Activated CD8-positive, alpha-beta memory T cell treated with anti-CD3 and anti-CD28 coated beads, Interleukin-2, amount 10 ng/mL, durations not matched to agents 7 days and 5 days (primary cell): Measurements from ENCODE around the gene CORO2A. TPM values are rescaled to one million over a fixed set of nuclear protein-coding genes. Genes with fewer than 3 reads are reported as not detected.

Experiments
- ATAC-seq: fragments of 150-1000 bp; cut with Tn5 transposase; one replicate; pipeline ENCODE4 v1.10.0; 2021; ENCODE audit warnings: moderate library complexity
- CTCF ChIA-PET: fragments of 350-600 bp; sonication (Branson Sonifier 250); formaldehyde crosslinking; loops from one replicate; lab custom pipeline; 2021; ENCODE audit warnings: antibody characterized with exemption; lab: Charles Lee
- DNase-seq: peaks from one replicate; pipeline ENCODE4 v3.0.0-alpha.2; 2020
- H3K27ac Mint-ChIP-seq: one replicate; pipeline ENCODE4 v1.8.0; 2021; ENCODE audit warnings: mild to moderate bottlenecking, mixed read lengths
- H3K27me3 Mint-ChIP-seq: one replicate; pipeline ENCODE4 v1.8.0; 2021; ENCODE audit warnings: mixed read lengths
- H3K36me3 Mint-ChIP-seq: one replicate; pipeline ENCODE4 v1.8.0; 2021; ENCODE audit warnings: mild to moderate bottlenecking, mixed read lengths
- H3K4me1 Mint-ChIP-seq: one replicate; pipeline ENCODE4 v1.8.0; 2021; ENCODE audit warnings: mixed read lengths
- H3K4me3 Mint-ChIP-seq: one replicate; pipeline ENCODE4 v1.8.0; 2021; ENCODE audit warnings: mild to moderate bottlenecking, moderate library complexity, mixed read lengths
- H3K9me3 Mint-ChIP-seq: one replicate; pipeline ENCODE4 v1.8.0; 2022; ENCODE audit warnings: low read depth, mixed read lengths
- total RNA-seq, 2 experiments: library from RNA; stranded (reverse); gene quantifications; one replicate each; pipeline ENCODE4 v1.2.3, GENCODE V29; 2021

CORO2A gene, protein sequence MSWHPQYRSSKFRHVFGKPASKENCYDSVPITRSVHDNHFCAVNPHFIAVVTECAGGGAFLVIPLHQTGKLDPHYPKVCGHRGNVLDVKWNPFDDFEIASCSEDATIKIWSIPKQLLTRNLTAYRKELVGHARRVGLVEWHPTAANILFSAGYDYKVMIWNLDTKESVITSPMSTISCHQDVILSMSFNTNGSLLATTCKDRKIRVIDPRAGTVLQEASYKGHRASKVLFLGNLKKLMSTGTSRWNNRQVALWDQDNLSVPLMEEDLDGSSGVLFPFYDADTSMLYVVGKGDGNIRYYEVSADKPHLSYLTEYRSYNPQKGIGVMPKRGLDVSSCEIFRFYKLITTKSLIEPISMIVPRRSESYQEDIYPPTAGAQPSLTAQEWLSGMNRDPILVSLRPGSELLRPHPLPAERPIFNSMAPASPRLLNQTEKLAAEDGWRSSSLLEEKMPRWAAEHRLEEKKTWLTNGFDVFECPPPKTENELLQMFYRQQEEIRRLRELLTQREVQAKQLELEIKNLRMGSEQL
- 10 to 100 TPM in 1 of 2 experiments, 1 to 10 TPM in 1; 6.2 to 11.5 TPM for total RNA-seq

DNA sequence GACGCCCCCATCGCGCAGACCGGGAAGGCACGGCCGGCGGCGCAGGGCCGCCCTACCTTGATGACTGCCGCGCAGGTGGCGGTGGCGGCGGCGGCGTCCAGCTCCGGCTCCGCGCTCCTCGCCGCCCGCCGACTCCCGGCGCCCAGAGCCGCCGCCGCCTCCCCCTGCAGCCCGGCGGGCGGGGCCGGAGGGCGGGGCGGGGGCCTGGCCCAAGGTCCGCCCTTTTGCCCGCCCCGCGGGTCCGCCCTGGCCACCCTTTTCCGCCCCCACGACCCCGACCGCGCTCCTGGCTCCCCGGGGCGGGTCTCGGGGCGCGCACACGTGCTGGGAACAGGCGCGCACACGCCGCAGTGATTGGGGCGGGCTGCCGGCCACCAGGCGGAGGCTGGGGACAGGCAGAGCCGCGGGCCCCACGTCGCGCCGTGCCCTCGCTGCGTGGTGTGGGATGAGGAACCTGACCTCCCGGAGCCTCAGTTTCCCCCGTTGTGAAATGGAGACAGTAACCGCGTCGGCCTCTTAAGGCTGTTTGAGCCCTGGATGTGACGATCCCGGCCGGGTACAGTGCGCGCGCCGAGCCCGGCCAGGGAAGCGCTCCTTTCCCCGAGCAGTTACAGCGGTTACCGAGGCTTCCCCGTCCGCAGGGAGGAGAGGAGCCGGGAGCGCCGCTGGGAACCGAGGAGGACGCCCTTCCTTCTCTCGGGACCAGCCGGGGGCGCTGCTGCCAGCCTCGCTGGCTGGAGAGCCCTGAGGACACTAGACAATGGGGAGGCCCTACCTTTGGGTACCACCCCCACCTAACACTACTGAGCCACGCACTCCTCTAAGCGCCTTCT is at the start of gene CORO2A:
TSS of gene CORO2A (minus strand) at position 135 of the 833 bp plus-strand sequence. CDS start 34,977 bp downstream, outside the sequence.
- peak; percentile 88 for ATAC-seq
- peak within 1 kb of the TSS; percentile 79 for H3K4me3 Mint-ChIP-seq
- H3K9me3 Mint-ChIP-seq: no peaks in the 10 kb centered on the region
- peak; percentile 80 for DNase-seq
- peaks cover 11% of the 10 kb centered on the region for H3K4me1 Mint-ChIP-seq
- H3K27me3 Mint-ChIP-seq: no peaks in the 10 kb centered on the region
- H3K27ac Mint-ChIP-seq: peak within 1 kb of the TSS; percentile 71
- H3K36me3 Mint-ChIP-seq: no peaks in the 10 kb centered on the region
- CTCF ChIA-PET: interaction anchor here (0.9 to 5.8 kb wide), 11 partner anchors 10 to 118 kb away, joined by 3 to 42 read pairs (median 4); partner anchors contain the start of genes TBC1D2 and TRIM14

DNA sequence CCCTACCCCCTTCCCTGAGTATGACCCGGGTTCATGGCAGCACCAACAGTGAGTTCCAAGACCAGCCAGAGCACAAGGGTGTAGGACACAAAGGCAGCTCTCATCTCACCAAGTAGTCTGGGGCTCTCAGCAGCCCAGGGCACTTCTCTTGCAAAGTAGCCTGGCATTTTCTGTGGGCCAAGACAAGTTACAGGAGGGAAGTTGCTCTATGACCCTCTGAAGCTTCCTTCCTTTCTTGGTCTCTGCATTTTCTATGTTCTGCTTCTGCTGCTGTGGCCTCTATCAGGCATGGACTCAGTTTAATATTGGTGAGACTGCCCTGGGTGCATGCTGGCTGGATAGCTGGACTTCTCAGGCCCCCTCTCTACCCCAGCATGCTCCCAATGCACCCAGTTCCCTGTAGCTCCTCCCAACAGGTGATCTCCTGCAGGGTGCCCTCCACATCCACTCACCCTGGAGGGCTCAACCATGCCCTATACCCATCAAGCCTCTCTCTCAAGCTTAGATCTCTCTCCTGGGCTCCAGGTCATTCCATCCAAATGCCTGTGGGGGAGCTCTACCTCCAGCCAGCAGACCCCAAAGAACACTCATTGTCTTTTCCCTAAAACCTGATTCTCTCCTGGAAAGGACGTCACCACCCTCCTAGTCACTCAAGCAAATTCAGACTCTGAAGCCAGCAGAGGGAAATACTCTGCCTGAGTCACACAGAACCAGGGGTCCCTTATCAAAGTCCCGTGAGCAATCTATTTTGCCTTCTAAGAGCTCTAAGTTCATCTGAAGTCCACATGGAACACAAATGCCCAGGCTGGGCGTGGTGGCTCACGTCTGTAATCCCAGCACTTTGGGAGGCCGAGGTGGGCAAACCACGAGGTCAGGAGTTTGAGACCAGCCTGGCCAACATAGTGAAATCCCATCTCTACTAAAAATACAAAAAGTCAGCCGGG is 49.2 kb upstream of the CORO2A start:
- Mint-ChIP-seq H3K36me3 (no peaks in the 10 kb centered on the region), H3K4me1 (no peaks in the 10 kb centered on the region), H3K4me3 (no peak overlapping the region), H3K9me3 (no peaks in the 10 kb centered on the region), H3K27me3 (no peaks in the 10 kb centered on the region), H3K27ac (peak overlapping the region; percentile 6)
- ATAC-seq (no peak), DNase-seq (no peak)
- CTCF ChIA-PET: interaction anchor here (0.9 to 1.7 kb wide), 3 partner anchors 22 to 123 kb away, joined by 3 to 5 read pairs (median 5); partner anchors contain the start of gene TRIM14

DNA sequence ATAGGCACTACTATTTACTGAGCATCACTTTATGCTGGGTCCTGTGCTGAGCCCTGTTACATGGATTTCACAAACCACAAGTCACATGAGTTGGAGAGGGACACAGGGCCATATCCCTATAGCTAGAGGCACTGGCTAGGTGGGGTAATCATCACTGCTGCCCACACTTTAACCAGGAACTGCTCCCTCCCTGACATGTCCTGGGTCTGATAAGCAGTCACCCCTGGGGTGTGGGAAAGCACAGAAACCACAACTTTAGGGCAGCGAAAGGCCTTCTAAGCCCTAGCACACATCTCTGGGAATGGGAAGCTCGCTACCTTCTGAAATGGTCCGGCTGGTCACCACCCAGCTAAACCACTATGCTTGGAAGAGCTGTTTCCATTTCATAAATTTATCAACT is 48.0 kb upstream of the CORO2A start:
- Mint-ChIP-seq H3K4me1 (no peaks in the 10 kb centered on the region), H3K36me3 (no peaks in the 10 kb centered on the region), H3K27me3 (no peaks in the 10 kb centered on the region), H3K27ac (no peak overlapping the region), H3K4me3 (no peak overlapping the region), H3K9me3 (no peaks in the 10 kb centered on the region)
- DNase-seq (no peak), ATAC-seq (no peak)
- CTCF ChIA-PET: interaction anchor here (1.4 to 1.7 kb wide), 2 partner anchors 23 to 122 kb away, joined by 5 read pairs; partner anchors contain the start of gene TRIM14

DNA sequence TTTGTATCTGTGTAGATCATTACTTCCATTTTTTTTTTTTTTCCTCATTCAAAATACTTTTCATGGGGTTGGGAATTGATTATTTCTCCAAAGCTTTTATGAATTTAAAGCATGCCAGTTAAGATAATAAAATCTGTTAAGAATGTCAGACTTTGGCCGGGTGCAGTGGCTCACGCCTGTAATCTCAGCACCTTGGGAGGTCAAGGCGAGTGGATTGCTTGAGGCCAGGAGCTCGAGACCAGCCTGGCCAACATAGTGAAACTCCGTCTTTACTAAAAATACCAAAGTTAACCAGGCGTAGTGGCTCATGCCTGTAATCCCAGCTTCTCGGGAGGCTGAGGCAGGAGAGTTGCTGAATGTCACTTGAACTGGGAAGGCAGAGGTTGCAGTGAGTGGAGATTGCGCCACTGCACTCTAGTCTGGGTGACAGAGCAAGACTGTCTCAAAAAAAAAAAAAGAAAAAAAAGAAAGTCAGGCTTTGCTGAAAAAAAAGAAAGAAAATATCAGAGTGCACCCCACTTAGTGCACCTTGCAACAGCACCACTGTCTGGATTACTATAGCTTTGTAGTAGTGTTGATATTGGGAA is 44.6 kb upstream of the CORO2A start:
- H3K27me3 Mint-ChIP-seq: no peaks in the 10 kb centered on the region
- H3K36me3 Mint-ChIP-seq: no peaks in the 10 kb centered on the region
- no peak overlapping the region for H3K27ac Mint-ChIP-seq
- no peaks in the 10 kb centered on the region for H3K9me3 Mint-ChIP-seq
- DNase-seq (no peak), ATAC-seq (no peak)
- H3K4me3 Mint-ChIP-seq: no peak overlapping the region
- H3K4me1 Mint-ChIP-seq: no peaks in the 10 kb centered on the region
- CTCF ChIA-PET: interaction anchor here (0.7 to 2.1 kb wide), 4 partner anchors 10 to 173 kb away, joined by 3 to 5 read pairs (median 3); no protein-coding TSS in a partner anchor

DNA sequence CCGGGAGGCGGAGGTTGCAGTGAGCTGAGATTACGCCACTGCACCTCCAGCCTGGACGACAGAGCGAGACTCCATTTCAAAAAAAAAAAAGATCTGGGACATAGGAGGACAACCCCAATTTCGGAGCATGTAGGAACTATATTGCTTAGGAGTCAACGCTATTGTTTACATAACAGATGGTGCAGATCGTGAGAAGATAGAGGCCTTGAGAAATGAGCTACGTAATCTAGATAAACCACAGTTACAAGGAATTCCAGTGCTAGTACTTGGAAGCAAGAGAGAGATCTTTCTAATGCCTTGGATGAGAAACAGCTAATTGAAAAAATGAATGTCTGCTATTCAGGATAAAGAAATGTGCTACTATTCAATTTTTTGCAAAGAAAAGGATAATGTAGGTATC is 42.7 kb upstream of the CORO2A start:
- Mint-ChIP-seq H3K27ac (no peak overlapping the region), H3K27me3 (no peaks in the 10 kb centered on the region), H3K9me3 (no peaks in the 10 kb centered on the region), H3K36me3 (no peaks in the 10 kb centered on the region), H3K4me3 (no peak overlapping the region), H3K4me1 (no peaks in the 10 kb centered on the region)
- CTCF ChIA-PET: interaction anchor here (1.2 to 2.1 kb wide), 5 partner anchors 9 to 116 kb away, joined by 3 to 5 read pairs (median 4); partner anchors contain the start of gene TRIM14
- no peak for ATAC-seq
- no peak for DNase-seq

DNA sequence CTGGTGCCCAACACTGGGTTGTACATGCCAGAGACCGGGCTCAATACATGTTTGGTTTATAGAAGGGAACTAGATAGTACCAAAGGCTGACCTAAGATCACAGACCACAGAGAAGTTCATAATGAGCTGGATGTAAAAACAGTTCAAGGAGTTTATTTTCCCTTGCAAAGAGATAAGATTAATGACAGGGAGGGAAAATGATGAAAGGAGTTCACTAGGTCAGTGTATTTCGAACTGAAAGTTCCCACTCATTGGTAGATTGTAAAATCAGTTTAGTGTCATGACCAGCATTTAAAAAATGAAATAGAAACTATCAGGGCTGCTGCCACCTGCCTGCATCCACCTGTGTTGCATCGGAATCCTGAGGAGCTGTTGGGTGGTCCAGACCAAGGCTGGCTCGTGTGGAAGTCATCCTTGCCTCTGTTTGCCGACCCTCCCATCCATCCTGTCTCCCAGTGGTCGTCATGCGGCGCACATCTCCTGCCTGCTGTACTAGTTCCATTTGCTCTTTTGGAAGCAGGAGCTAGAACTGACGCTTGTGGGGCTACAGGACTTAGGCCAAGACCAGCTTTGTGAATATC is 41.9 kb upstream of the CORO2A start:
- Mint-ChIP-seq H3K27ac (no peak overlapping the region), H3K9me3 (no peaks in the 10 kb centered on the region), H3K4me3 (no peak overlapping the region), H3K27me3 (no peaks in the 10 kb centered on the region), H3K36me3 (no peaks in the 10 kb centered on the region), H3K4me1 (no peaks in the 10 kb centered on the region)
- DNase-seq (no peak), ATAC-seq (no peak)
- CTCF ChIA-PET: interaction anchor here (0.9 to 1.5 kb wide), 6 partner anchors 8 to 160 kb away, joined by 3 to 4 read pairs (median 4); partner anchors contain the start of gene TRIM14

DNA sequence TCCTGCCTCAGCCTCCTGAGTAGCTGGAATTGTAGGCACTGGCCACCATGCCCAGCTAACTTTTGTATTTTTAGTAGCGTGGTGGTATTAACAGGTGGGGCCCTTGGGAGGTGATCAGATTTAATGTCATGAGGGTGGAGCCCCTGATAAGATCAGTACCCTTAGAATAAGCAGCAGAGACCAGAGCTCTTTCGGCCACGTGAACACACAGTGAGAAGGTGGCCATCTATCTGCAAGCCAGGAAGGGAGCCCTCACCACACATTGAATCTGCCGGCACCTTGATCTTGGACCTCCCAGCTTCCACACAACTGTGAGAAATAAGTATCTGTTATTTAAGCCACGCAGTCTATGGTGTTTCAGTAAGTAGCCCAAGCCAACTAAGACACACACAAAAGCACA is 40.5 kb upstream of the CORO2A start:
- Mint-ChIP-seq H3K27me3 (no peaks in the 10 kb centered on the region), H3K9me3 (no peaks in the 10 kb centered on the region), H3K4me1 (no peaks in the 10 kb centered on the region), H3K4me3 (no peak overlapping the region), H3K36me3 (no peaks in the 10 kb centered on the region), H3K27ac (no peak overlapping the region)
- DNase-seq (no peak), ATAC-seq (no peak)
- CTCF ChIA-PET: interaction anchor here (0.7 to 1.2 kb wide), 3 partner anchors 8 to 54 kb away, joined by 3 to 4 read pairs (median 3); no protein-coding TSS in a partner anchor

DNA sequence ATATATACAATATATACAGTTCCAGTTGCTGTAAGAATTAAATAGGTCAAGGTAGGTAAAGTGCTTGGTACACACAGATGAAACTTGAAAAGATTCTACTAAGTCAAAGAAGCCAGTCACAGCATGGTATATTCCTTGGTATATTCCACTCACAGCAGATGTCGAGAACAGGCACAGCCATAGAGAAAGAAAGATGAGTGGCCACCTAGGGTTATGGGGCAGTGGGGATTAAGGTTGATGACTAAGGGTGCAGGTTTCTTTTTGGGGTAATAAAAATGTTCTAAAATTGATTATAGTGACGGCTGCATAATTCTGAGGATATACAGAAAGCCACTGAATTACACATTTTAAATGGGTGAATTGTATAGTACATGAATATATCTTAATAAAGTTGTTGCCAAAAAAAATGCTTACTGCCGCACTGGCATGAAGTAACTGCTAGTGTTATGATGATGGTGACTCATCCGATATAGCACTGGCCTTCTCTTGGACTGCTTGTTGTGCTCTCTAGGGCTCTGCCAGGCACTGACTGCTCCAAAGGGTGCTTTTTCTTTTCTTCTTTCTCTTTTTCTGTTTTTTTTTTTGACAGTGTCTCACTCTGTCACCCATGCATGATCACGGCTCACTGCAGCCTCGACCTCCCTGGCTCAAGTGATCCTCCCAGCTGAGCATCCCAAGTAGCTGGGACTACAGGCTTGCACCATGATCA is 39.5 kb upstream of the CORO2A start:
- H3K27me3 Mint-ChIP-seq: no peaks in the 10 kb centered on the region
- no peak overlapping the region for H3K4me3 Mint-ChIP-seq
- H3K36me3 Mint-ChIP-seq: no peaks in the 10 kb centered on the region
- ATAC-seq (no peak), DNase-seq (no peak)
- no peak overlapping the region for H3K27ac Mint-ChIP-seq
- no peaks in the 10 kb centered on the region for H3K9me3 Mint-ChIP-seq
- CTCF ChIA-PET: no interaction called here
- no peaks in the 10 kb centered on the region for H3K4me1 Mint-ChIP-seq

DNA sequence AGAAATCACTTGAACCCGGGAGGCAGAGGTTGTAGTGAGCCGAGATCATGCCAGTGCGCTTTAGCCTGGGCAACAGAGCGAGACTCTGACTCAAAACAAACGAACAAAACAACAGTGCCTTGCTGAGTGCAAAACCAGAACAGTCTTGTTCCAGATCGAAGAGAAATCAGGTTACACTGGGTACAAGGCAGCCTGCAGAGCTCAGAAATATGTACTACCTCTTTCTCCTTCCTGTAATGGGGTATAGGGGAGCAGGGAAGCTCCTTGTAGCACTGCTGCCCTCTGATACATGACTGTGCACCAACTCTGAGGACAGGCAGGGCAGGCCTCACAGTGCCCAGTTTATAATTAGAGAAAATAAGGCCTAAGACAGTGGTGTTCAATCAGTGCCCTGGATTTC is 38.4 kb upstream of the CORO2A start:
- Mint-ChIP-seq H3K4me3 (no peak overlapping the region), H3K9me3 (no peaks in the 10 kb centered on the region), H3K4me1 (no peaks in the 10 kb centered on the region), H3K27ac (no peak overlapping the region), H3K36me3 (no peaks in the 10 kb centered on the region), H3K27me3 (no peaks in the 10 kb centered on the region)
- DNase-seq: no peak
- no peak for ATAC-seq
- CTCF ChIA-PET: no interaction called here

DNA sequence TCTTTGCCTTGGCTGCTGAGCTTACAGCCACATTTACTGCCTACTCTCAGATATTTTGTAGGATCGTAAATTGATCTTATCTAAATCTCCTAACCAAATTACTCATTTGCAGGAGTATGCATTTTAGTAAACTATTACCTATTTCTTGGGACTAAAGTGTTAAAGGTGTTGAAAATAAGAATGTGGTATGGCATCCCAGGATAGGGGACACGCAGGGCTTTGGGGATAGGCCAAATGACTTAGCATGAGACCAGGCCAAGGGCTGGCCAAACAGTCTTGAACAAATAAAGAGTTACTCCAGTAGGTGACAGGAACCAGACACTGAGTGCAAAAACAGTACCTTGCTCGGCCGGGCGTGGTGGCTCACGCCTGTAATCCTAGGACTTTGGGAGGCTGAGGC is 37.9 kb upstream of the CORO2A start:
- ATAC-seq (no peak), DNase-seq (no peak)
- Mint-ChIP-seq H3K27me3 (no peaks in the 10 kb centered on the region), H3K27ac (no peak overlapping the region), H3K4me3 (no peak overlapping the region), H3K36me3 (no peaks in the 10 kb centered on the region), H3K9me3 (no peaks in the 10 kb centered on the region), H3K4me1 (no peaks in the 10 kb centered on the region)
- CTCF ChIA-PET: no interaction called here

DNA sequence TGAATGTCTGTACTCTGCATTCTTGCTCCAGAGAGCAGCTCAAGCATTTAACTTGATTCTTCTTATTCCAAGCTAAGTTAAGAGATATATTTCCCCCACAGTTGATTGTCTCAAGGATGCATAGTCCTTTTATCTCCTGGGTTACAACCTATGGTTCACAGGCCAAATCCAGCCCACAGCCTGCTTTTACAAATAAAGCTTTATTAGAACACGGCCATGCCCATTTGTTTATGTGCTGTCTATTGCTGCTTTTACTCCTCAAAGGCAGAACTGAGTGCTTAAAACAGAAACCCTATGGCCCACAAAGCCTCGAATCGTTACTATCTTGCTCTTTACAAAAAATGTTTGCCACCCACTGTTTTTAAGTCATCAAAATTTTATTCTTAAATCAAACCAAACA is 37.2 kb upstream of the CORO2A start:
- CTCF ChIA-PET: interaction anchor here (1.5 kb wide), 1 partner anchor 111 kb away, joined by 3 read pairs; the partner anchor contains the start of gene TRIM14
- Mint-ChIP-seq H3K4me1 (no peaks in the 10 kb centered on the region), H3K27ac (no peak overlapping the region), H3K4me3 (no peak overlapping the region), H3K27me3 (no peaks in the 10 kb centered on the region), H3K36me3 (no peaks in the 10 kb centered on the region), H3K9me3 (no peaks in the 10 kb centered on the region)
- DNase-seq: no peak
- ATAC-seq: no peak
